Stimulated activated naive CD4-positive, alpha-beta T cell (primary cell): ENCODE measurements around the gene DPYSL3.

ENCODE experiments used
- DNase-seq, 6 experiments: peaks; one replicate each; lab custom pipeline; 2025; lab: John Stamatoyannopoulos, UW

The DPYSL3 gene

DNA sequence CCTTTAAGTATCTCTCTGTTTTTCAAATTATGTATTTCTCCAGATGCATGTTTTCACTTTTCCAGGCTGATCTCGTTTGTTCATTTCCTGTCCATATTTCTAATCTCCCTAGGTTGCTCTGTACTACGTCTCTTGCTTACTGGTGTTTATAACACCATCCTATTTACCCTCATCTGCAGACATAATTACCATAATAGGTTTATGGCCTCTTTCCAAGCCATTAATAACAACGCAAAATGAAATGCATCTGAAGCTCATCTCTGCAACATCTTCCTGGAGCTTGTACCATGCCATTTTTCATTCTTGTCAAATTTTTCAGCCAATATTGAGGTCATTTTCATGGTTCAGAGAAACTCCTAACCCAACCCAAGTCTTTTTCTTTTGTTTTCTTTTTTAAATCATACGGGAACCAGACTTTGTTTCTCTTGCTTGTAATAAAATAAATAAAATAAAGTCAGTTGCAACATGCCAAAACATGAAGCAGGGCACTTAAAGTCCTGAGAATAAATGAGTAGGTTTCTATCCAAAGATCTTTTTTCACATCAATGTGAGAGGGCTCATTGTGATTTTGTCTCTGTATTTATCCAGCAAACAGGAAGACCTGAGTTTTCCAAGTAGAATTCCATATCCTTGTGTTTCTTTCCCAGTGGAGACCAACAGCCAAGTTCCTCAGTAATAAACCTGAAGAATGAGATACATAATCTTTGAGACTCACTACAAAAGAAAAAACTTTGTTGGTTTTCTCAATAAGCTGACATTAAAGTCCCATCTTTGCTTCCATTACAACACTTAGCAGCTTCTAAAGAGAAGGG lies 37.0 kb downstream of the DPYSL3 start:
- no peak for DNase-seq

DNA sequence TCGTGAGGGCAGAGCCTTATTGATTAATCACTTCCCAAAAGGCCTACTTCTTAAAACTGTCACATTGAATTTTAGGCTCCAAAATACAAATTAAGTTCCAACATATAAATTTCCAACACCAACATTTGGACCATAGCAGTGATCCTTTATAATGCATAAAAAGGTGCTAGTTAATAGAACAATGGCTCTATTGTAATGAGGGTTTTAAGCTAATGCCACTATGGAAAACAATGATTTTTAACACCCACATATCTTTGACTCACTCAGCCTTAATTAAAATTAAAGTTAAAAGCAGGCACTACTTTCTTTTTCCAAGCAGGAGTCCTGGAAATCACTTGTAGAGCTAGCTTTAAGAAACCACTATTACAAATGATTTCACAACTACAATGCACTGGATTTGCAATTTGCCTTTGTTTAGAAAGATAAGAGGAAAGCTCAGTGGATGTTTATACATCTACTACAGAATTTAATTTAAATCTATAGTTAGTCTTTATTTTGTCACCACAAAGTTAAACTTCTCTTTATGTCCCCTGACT lies 41.8 kb downstream of the DPYSL3 start:
- no peak for DNase-seq

DNA sequence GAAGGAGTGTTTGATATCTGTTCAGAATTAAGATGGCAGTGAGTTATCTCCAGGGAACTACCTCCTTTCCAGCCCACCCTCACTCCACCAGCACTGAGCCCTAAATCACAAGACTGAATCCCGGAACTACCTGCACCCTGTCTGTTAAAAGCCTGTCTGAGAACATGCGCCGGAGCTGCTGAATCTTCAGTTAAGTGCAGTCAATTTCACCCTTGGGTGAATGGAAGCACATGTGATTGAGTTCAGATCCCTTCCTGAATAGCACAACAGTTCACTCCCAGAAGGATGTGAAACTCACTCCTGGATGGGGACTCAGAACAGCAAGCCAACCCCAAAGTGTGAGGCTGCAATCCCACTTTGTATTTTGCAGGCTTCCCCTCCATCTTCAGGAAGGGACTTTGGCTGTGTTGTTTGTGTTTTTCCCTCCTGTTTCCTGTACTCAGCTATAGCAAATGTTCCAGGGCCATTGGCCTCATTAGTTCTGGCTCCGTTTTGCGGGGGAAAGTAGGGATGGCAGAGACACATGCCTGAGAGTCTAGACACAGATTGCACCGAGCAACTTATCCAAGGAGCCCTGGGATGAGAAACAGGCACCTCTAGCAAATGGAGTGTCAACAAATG lies 43.4 kb downstream of the DPYSL3 start:
- no peak for DNase-seq

DNA sequence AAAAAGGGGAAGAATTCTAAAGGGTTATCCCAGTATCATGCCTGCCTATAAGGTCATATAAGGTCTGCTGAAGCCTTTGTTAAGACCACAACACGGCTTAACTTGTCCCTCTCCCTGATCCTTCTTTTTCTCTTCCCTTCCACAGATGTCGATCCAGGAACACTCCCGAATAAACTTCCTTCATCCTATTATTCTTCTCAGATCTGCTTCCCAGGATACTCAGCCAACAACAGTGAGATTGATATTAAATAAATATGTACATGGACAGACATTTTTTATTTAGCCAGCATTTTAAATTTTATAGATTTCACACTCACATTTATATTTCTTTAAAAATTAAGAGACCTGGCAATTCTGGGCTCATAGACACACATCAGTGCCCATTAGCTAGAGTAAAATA lies 44.1 kb downstream of the DPYSL3 start:
- no peak for DNase-seq

DNA sequence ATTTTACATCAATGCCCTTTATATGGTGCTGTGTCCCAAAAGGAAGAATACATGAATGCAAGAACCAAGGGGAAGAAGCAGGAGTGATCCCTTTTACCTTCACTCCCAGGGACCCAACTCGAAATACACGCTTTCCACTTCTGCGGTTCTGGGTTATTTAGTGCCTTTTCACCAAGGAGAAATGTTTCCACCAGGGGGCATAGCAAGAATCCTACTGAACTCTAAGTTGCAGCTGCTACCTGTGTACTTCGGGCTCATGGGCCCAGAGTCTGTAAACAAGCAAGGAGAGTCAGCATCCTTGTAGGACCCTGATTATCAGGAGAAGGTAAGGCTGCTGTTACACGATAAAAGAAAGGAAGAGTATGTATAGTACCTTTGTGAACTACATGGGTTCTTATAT lies 45.7 kb downstream of the DPYSL3 start:
- DNase-seq = no peak

DNA sequence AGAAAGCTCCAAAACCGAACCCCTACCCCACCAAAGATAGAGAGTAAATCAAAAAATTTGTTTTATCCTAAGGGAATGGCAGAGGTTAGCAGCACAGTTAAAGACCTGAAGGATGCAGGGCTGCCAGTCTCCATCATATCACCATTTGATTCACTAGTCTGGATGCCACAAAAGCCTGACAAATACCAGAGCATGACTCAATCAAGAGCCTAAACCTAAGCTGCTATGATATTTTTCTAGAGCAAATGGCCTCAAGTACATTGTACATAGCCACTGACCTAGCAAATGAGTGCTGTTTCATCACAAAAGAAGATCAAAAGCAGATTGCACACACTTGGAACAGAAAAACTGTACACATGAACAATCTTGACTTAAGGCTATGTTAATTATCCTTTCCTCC lies 48.0 kb downstream of the DPYSL3 start:
- no peak for DNase-seq

DNA sequence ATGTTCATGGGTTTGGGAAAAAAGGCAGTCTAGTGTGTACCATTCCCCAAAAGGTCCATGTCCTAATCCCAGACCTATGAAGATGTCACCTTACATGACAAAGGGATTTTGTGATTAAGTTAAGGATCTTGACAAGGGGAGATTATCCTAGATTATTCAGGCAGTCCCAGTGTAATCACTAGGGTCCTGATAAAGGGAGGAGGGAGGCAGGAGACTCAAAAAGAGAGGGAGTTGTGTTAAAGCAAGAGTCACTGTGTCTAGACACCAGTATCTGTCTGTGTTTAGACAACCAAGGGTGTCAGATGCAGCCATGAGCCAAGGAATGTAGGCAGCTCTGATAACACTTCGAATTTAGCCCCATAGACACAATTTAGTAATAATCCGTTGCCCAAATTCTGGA lies 49.5 kb downstream of the DPYSL3 start:
- no peak for DNase-seq

DNA sequence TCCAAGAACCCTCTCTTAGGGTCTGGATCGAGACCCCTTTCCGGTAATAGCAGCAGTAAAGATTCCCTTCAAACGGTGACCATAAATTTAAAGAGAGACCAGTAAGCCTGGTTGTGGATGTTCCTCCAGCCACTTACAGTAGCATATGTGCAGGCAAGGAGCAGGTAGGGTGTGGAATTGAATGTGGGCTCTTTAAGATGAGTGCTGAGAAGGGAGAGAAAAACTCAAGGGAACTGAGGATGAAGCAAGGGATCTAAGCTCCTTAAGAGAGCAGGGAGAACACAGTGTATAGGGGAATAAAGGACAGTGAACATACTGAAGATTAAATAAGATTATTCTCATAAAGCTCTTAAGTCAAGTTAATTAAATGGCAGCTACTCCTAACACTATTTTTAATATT lies 51.3 kb downstream of the DPYSL3 start:
- DNase-seq = no peak

DNA sequence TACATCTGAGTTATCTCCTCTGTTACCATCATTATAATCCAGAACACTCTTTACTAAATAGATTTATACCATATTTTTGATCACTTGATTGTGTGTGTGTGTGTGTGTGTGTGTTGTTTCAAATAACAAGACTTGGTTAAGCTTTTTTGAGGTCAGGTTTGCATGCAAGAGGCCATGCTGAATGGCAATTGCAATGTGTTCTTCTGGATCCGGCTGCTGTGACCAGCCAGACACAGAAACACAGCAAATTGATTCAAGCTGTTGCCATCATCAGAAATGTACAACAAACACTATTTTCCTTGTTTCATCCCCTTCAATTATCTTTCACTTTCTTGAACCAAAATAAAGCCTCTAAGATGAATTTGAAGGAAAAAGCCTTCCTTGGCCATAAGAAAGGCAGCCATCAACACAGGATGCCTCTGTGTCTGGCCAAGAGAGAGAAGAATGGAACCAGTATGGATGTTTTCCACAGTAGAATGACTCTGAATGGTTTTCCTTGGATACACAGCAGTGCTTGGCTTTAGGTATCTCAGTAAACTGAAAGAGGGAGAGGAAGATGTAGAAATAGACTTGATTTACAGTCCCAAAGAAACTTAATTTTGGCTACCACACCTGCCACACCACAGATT lies 53.9 kb downstream of the DPYSL3 start:
- DNase-seq = no peak

DNA sequence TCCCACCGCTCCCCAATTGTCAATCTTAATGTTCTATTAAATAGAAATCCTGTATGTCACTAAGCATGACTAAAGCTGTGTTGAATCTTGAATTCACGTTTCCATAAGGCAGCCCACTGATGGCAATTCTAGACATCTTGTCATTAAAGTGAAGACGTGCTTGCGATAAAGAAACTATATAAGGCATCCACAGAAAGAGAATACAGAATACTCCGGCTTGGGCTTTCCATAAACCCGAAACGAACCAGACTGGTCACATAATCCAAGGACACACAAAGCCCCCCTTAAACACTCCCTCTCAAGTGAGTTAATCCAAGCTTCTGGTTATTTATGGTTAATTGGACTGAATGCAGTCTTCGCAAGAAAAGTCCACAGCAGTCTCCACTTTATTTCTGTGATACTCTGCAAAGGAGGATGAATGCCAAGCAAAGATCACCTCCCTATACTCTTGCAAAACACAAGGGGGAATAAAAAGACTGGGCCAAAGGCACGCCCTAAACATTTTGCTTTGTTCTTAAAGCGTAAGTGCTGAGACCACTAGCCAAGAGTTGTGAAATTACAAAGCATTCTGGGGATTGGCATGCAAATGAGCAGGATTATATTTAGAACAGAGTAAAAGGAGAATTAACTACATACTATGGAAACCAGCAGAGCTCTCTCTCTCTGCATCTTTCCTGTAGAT lies 54.7 kb downstream of the DPYSL3 start:
- DNase-seq = no peak

DNA sequence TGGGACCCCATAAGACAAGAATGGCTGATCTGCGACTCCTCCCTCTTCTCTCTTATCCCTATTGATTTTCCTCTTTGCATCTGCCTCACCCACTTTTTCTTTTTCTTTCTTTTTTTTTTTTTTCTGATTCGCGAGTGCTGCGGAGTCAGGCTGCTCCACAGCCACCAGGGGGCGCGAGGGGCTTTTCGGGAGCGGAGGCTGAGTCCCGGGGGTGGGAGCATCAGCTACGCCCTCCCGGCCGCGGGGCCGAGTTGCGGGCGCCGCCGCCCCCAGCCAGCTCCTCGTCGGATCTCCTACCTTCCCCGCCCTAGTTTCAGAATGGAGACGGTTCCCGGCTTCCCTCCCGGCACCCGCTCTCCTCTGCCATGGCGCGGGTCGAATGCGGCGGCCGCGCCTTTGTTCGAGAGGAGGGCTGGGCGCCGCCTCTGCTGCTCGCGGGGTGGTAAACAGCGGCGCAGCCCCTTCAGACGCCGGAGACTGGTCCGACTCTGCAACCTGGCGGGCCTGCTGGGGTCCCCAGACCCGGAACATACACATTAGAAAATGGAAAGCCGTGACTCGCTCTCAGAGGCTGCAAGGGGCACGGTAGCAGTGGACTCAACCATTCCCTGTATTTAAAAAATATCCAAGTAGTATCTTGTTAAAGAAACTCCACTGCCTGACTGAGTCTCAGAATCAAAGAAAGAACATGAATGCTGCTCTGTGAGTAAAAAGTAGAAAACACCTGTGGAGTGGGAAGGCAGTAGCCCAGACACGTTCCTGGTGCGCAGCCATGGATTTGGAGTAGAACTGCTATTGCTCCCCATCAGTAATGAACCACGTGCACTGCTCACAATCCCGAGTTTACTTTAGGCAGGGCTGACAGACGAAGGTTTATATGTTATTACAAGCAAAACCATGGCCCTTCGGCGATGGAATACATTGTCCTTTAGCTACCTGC lies 55.7 kb downstream of the DPYSL3 start:
- peak in 5 of 6 experiments; percentile 8 to 38 (median 25) for DNase-seq

DNA sequence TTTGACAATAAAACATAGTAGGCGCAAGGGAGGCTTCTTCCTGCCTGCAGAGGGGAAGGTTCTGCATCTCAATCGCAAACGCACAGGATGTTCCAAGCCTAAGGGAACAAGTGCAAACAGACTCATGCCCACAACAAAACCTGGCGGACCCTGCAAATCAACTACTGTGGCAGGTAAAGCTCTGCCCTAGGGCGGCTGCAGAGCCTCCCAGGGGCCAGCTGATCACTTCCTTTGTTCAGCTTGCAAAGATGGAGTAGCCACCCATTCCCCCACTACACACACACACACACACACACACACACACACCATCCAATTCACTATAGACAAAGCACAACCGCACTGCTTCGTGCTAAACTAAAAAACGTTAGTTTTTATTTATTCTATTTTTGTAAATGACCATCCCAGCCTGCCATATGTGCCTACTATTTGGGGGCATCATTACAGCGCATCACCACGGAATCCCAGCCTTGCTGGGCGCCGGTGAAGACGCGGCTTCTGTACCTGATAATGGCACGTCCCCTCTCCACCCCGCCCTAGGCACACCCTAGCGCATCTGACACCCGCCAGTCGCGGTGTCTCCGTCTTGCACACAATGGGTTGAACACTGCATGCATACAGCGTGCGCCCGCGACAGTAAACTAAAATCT lies 57.6 kb downstream of the DPYSL3 start:
- DNase-seq = no peak

DNA sequence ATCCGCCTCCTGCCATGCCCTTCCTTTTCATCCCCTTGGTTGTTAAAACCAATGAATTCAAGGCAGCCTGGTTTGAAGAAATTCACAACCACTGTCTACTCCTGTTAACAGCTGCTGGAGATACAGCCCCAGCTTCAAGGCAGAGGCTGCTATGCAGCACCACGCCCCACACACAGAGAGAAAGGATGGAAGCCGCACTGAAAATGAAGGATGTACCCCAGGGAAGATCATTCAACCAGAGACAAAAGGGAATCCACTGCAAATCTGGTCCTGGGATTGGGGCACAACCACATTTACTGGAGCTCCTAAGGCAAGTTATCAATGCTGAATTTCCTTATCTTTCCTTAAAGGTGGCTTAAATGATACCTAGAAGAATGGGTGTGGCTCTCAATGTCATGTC lies 58.7 kb downstream of the DPYSL3 start:
- DNase-seq = no peak

DNA sequence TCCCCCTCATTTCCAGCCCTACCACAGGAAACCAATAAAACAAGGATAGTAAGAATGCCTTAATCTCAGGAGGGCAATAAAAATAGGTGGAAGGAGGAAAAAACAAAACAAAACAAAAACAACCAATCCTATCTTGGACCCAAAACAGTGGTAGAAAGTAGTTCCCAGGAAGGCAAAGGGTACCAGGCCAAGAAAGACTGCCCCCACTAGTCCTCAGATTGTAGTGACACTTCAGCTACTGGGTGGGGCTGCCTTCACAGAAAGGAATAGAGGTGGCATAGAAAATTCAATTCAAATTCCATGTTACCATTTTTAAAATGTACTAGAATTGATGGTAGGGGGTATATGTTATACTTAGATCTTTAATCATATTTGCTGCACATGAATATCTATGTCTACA lies 59.3 kb downstream of the DPYSL3 start:
- DNase-seq = no peak

DNA sequence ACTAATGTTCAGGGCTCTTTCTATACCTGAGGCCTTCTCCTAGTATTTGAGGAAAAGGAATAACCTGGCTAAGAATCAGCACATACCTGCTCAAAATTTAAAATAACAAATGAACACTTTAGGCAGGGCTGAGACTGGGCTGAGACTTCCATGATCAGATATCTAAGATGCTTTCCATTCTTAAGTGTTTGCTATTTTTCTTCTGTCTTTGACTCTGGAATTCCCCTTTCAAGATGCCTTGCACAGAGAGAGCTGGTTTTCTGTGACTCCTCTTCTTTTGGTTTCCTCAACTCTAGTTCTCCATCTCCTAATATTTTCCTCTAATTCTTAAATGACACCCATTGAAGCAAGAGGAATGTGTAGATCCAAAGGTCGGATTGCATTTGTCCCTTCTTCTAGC lies 61.1 kb downstream of the DPYSL3 start:
- DNase-seq = no peak

DNA sequence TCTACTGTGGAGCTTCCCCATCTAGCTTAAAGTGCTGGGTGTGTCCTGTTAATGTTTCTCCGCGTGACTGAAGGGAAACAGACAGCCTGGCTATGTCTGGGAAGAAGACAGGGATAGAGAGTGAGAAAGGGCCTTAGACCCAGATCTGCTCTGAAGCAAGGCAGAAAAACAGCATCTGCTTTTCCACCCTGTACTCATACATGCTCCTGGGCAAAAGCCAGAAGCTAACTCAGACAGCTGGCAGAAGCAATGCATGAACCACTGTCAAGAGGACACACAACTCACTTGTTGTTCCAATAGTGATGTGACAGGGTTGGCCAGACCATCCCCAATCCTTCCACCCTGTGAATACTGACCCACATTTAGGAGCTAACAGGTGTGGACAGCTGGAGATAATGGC lies 63.3 kb downstream of the DPYSL3 start:
- no peak for DNase-seq

DNA sequence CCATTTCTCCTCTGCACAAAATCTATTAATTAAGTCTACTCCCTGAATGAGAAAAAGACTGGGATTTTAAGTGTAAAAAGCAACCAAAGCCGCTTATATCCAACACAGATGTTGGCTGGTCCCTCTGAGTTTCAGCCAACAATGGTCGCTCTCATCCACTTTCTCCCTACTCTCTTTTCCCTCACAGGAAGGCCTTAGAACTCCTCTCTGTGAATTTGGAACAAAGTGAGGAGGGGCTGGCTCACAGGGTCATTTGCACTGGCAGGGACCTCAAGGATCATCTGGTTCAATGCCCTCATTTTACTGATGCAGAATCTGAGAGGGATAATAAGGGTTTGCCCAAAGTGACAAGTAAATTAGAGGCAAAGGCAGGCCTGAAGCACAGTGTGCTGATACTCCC lies 64.0 kb downstream of the DPYSL3 start:
- DNase-seq = no peak

DNA sequence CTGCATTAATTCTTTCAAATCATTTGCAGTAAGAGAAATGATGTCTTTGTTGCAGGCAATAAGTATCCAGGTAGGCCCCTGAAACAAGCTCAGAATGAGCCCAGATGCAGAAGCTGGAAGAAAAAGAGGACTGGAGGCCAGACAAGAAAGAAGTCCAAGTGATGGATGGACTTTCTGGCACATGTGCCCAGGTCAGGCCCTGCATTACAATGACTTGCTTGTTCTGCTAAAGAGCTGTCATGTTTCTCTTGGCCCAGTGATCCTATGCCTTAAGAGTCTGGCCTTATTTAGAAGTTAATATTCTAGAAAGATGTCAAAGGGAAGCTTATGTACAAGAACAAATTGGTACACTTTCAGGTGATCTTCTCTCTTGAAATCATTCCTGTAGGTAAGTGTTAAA lies 64.8 kb downstream of the DPYSL3 start:
- DNase-seq = no peak

DNA sequence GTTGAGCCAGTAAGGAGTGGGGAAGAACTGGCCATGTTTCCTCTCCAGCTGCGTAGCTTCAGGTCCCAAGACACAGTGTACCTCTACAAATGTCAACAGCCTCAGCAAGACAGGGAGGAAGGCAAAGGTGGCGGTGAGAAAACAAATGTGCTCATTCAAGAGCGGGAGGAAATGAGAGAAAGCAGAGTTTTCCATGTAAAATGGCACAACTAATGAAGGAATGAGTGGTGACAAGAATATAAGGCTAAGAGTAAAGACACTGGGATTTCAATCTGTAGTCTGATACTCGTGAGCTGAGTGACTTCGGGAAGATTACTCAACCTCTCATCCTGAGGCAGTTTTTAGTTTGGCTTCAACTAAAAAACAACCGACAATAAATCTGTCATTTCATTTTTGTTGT lies 67.6 kb downstream of the DPYSL3 start:
- no peak for DNase-seq

DNA sequence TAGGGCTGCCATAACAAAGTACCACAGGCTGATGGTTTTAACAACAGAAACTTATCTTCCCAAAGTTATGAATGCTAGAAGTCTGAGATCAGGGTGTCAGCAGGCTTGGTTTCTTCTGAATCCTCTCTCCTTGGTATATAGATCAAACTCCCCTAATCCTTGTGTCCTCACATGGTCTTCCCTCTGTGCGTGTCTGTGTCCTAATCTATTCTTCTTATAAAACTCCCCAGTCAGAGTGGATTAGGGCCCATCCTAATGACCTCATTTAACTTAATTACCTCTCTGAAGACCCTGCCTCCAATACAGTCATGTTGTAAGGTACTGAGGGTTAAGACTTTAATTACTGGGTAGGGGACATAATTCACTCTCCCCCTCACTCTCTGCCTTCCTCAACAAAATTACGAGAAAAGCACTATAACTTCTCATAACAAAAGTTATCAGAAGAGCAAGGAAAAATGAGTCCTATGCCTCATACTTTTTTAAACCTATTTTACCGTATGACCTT lies 68.6 kb downstream of the DPYSL3 start:
- no peak for DNase-seq

DNA sequence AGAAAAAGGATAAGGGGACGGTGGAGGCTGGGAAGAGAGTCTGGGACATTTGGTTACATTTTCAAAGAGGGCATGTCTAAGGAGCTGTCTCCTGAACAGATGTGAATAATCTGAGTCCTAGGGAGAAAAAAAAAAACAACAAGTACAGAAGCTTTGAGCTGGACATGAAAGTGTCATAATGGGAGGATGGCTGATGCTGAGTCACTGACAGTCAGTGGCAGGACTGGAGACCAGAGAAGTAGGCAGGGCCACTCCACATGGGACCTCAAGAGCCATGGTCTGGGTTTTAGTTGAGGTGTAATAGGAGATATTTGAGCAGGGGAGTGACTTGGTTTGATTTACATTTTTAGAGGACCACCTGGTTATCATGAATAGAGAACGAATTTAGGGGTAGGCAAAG lies 70.6 kb downstream of the DPYSL3 start:
- DNase-seq = no peak
